B cell (primary cell): ENCODE results near the gene TLR4. TPM values are rescaled to one million over a fixed set of nuclear protein-coding genes. Genes with fewer than 3 reads are reported as not detected.

Source experiments
- ATAC-seq: fragments of 200-7000 bp; cut with Tn5 transposase; one replicate; pipeline ENCODE4 v1.10.0; 2021; ENCODE audit warnings: low read depth, mild to moderate bottlenecking, moderate number of reproducible peaks, moderate library complexity
- CTCF ChIA-PET: fragments of 350-600 bp; sonication (Branson Sonifier 250); formaldehyde crosslinking; loops from one replicate; lab custom pipeline; 2021; ENCODE audit warnings: antibody characterized with exemption, inconsistent platforms; lab: Charles Lee
- POLR2A ChIA-PET: fragments of 350-600 bp; sonication (Branson Sonifier 250); formaldehyde crosslinking; loops from one replicate; lab custom pipeline; 2021; ENCODE audit warnings: antibody characterized with exemption; lab: Charles Lee
- DNase-seq: peaks from one replicate; pipeline ENCODE4 v3.0.0; 2013
- H2AFZ ChIP-seq: 2 replicates; pipeline ENCODE4 v1.6.1; 2012; ENCODE audit warnings: mild to moderate bottlenecking, low read depth, low read length; ENCODE audit not compliant: insufficient read depth, poor library complexity, severe bottlenecking
- H3K27ac ChIP-seq, 2 donors: 1 replicate in 1 of 2; 2 replicates in 1 of 2; pipeline ENCODE4 v1.5.1; 2012 to 2013; ENCODE audit warnings: low read length in 2 of 2, mild to moderate bottlenecking in 2 of 2, moderate library complexity in 1 of 2
- H3K27me3 ChIP-seq, 4 experiments: fragments of 200-600 bp in 1 of 4; sonication (generic) in 1 of 4; replicated peaks in 1 of 4; 1 replicate in 2 of 4; 2 replicates in 2 of 4; pipeline versions ENCODE4 v1.6.1 to v1.7.0; 2013 to 2016; ENCODE audit warnings: low read length in 3 of 4, mild to moderate bottlenecking in 2 of 4, mixed read lengths in 1 of 4, moderate library complexity in 1 of 4; ENCODE audit not compliant: insufficient read depth in 4 of 4, control insufficient read depth in 3 of 4; ENCODE audit errors: control extremely low read depth in 1 of 4
- H3K36me3 ChIP-seq, 2 experiments: replicated peaks in 1 of 2; 1 replicate in 1 of 2; 2 replicates in 1 of 2; pipeline versions ENCODE4 v1.6.1 to v1.7.1; 2013; ENCODE audit warnings: low read length in 1 of 2; ENCODE audit not compliant: insufficient read depth in 2 of 2, control insufficient read depth in 1 of 2; ENCODE audit errors: control extremely low read depth in 1 of 2, extremely low read depth in 1 of 2
- H3K4me1 ChIP-seq, 2 donors: fragments of 200-600 bp in 1 of 2; sonication (generic) in 1 of 2; 1 replicate in 1 of 2; 2 replicates in 1 of 2; pipeline versions ENCODE4 v1.5.1 to v1.6.1; 2013 to 2017; ENCODE audit warnings: low read length in 2 of 2; ENCODE audit not compliant: control insufficient read depth in 2 of 2, insufficient read depth in 2 of 2
- H3K4me2 ChIP-seq: replicated peaks from 2 replicates; pipeline ENCODE3; 2012; ENCODE audit warnings: mild to moderate bottlenecking, low read depth, low read length; ENCODE audit not compliant: poor library complexity, severe bottlenecking
- H3K4me3 ChIP-seq, 5 experiments: fragments of 200-600 bp in 1 of 5; sonication (generic) in 1 of 5; 1 replicate in 3 of 5; 2 replicates in 2 of 5; pipeline versions ENCODE4 v1.5.1 to v1.7.0; 2011 to 2016; ENCODE audit warnings: low read length in 4 of 5, mild to moderate bottlenecking in 4 of 5, low read depth in 2 of 5, control low read depth in 1 of 5, moderate library complexity in 1 of 5; ENCODE audit not compliant: insufficient read depth in 1 of 5; ENCODE audit errors: control extremely low read depth in 1 of 5, extremely low read depth in 1 of 5
- H3K79me2 ChIP-seq: fragments of 200-600 bp; sonication (generic); one replicate; pipeline ENCODE4 v1.6.0; 2016; ENCODE audit warnings: low read length; ENCODE audit not compliant: control insufficient read depth, insufficient read depth
- H3K9ac ChIP-seq: fragments of 200-600 bp; sonication (generic); 2 replicates; pipeline ENCODE4 v1.6.1; 2017; ENCODE audit warnings: mild to moderate bottlenecking, low read length, moderate library complexity
- H3K9me3 ChIP-seq, 3 donors: one replicate each; pipeline versions ENCODE4 v1.6.1 to v1.7.1; 2013; ENCODE audit warnings: low read length in 2 of 3; ENCODE audit not compliant: control insufficient read depth in 2 of 3, insufficient read depth in 1 of 3; ENCODE audit errors: control extremely low read depth in 1 of 3
- H4K20me1 ChIP-seq: 2 replicates; pipeline ENCODE4 v1.6.0; 2012; ENCODE audit warnings: mild to moderate bottlenecking, low read length; ENCODE audit not compliant: insufficient read depth, control insufficient read depth, poor library complexity, severe bottlenecking
- H3K27ac Mint-ChIP-seq: one replicate; pipeline ENCODE4 v1.8.0; 2021; ENCODE audit warnings: mixed read lengths
- H3K27me3 Mint-ChIP-seq: one replicate; pipeline ENCODE4 v1.8.0; 2021; ENCODE audit warnings: mixed read lengths
- H3K4me1 Mint-ChIP-seq: one replicate; pipeline ENCODE4 v1.8.0; 2021; ENCODE audit warnings: mixed read lengths
- H3K4me3 Mint-ChIP-seq: one replicate; pipeline ENCODE4 v1.8.0; 2021; ENCODE audit warnings: mixed read lengths
- H3K9me3 Mint-ChIP-seq: one replicate; pipeline ENCODE4 v1.8.0; 2022; ENCODE audit warnings: mixed read lengths; ENCODE audit not compliant: insufficient read depth
- EZH2 ChIP-seq: IDR thresholded peaks from 2 replicates; pipeline ENCODE4 v1.6.1; 2012; ENCODE audit warnings: borderline replicate concordance, low read depth, mild to moderate bottlenecking, moderate library complexity, low read length; ENCODE audit not compliant: insufficient read depth, poor library complexity, severe bottlenecking
- WGBS: methylation state at CpG from one replicate; pipeline ENCODE4 v1.1.5; 2013; ENCODE audit warnings: missing lambda C conversion rate; ENCODE audit not compliant: insufficient coverage; 5-methylcytosine and 5-hydroxymethylcytosine counted together
- intact Hi-C: fragments of 100-400 bp; cut with micrococcal nuclease; formaldehyde crosslinking; loops from one replicate; pipeline ENCODE4 v1.10.0; 2022
- polyA plus RNA-seq: library from polyadenylated mRNA; depleted of rRNA; stranded (reverse); fragments of >200 nt; gene quantifications from 2 replicates; pipeline ENCODE4 v1.2.3, GENCODE V29; 2012
- total RNA-seq, 2 donors: library from RNA; stranded (reverse); fragments of 120-200 nt in 1 of 2; gene quantifications; 1 replicate in 1 of 2; 2 replicates in 1 of 2; pipeline versions ENCODE4 v1.2.3 to v1.2.4, GENCODE V29; 2013 to 2022
- TF ChIP-seq, protein P1 (sequence below): fragments of 200-600 bp; IDR thresholded peaks from one replicate; pipeline ENCODE4 v1.8.0; 2022; ENCODE audit warnings: antibody characterized with exemption, mild to moderate bottlenecking

Gene TLR4
- total and polyA plus RNA-seq, 2 donors (not counting 1 experiment from before 2014, with no cell fraction given): 0.51 to 3.7 TPM

DNA sequence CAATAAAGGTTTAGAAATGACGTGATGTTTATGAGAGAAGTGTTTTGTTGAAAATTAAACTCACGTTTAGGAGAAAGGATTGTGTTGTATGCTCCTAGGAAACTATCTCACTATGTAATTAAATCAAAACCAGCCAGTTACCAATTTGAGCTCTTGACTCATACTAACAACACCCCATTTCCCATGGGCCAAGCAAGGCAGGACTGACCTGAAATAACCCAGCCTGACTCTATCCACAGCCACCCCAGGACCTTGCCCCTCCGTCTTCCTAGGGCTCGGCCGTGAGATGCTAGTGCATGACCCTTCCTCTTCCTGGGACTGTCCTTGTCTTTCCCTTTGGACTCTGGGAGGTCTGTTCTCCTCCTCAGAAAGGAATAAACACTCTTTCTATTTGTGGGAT lies 16.4 kb downstream of the TLR4 start:
- WGBS: 87% methylated on average over 3 of the region's 5 CpGs
- H3K27me3 ChIP-seq: peaks cover 0 to 12% (median 9%) of the 10 kb centered on the region in 4 experiments
- peaks cover 21 to 26% of the 10 kb centered on the region in 2 donors for H3K4me1 ChIP-seq
- Mint-ChIP-seq H3K27me3 (peaks cover 7% of the 10 kb centered on the region), H3K27ac (no peak overlapping the region), H3K4me3 (no peak overlapping the region), H3K9me3 (no peaks in the 10 kb centered on the region), H3K4me1 (peaks cover 35% of the 10 kb centered on the region)
- no peak for TF ChIP-seq EZH2
- TF ChIP-seq, protein P1, sequence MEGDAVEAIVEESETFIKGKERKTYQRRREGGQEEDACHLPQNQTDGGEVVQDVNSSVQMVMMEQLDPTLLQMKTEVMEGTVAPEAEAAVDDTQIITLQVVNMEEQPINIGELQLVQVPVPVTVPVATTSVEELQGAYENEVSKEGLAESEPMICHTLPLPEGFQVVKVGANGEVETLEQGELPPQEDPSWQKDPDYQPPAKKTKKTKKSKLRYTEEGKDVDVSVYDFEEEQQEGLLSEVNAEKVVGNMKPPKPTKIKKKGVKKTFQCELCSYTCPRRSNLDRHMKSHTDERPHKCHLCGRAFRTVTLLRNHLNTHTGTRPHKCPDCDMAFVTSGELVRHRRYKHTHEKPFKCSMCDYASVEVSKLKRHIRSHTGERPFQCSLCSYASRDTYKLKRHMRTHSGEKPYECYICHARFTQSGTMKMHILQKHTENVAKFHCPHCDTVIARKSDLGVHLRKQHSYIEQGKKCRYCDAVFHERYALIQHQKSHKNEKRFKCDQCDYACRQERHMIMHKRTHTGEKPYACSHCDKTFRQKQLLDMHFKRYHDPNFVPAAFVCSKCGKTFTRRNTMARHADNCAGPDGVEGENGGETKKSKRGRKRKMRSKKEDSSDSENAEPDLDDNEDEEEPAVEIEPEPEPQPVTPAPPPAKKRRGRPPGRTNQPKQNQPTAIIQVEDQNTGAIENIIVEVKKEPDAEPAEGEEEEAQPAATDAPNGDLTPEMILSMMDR: no peak
- no peak overlapping the region for H2AFZ ChIP-seq
- no peaks in the 10 kb centered on the region for H3K9me3 ChIP-seq
- no peaks in the 10 kb centered on the region for H3K36me3 ChIP-seq
- no peak overlapping the region for H3K27ac ChIP-seq
- no peak overlapping the region for H3K4me3 ChIP-seq
- H3K9ac ChIP-seq: no peak overlapping the region
- ATAC-seq (no peak), DNase-seq (no peak)
- H3K4me2 ChIP-seq: no peak overlapping the region
- H3K79me2 ChIP-seq: no peaks in the 10 kb centered on the region
- intact Hi-C loops: no loop called here
- CTCF ChIA-PET: no interaction called here
- POLR2A ChIA-PET: no interaction called here
- H4K20me1 ChIP-seq: no peaks in the 10 kb centered on the region

DNA sequence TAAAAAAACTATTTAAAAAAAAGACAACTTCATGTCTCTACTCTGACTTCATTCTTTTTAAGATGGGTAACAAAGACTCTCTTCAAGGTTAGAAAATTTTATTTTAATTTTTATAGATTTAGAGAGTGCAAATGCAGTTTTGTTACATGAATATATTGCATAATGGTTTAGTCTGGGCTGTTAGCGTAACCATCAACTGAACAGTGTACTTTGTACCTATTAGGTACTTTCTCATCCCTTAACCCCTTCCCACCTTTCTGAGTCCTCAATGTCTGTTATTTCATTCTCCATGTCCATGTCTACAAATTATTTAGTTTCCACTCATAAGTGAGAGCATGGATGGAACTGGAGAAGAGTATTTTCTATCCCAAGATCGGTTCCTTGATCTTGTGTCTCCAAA lies 16.8 kb downstream of the TLR4 start:
- ATAC-seq: no peak
- no peak overlapping the region for H3K4me3 Mint-ChIP-seq
- ChIA-PET POLR2A (no interaction called here), CTCF (no interaction called here)
- H3K9me3 Mint-ChIP-seq: no peaks in the 10 kb centered on the region
- Histone ChIP-seq H3K4me1 (peaks cover 21 to 26% of the 10 kb centered on the region in 2 donors), H4K20me1 (no peaks in the 10 kb centered on the region), H3K4me2 (no peak overlapping the region), H3K36me3 (no peaks in the 10 kb centered on the region), H2AFZ (no peak overlapping the region), H3K9ac (no peak overlapping the region), H3K4me3 (no peak overlapping the region), H3K27ac (no peak overlapping the region), H3K27me3 (peaks cover 0 to 12% (median 9%) of the 10 kb centered on the region in 4 experiments), H3K79me2 (no peaks in the 10 kb centered on the region), H3K9me3 (no peaks in the 10 kb centered on the region)
- H3K27me3 Mint-ChIP-seq: peaks cover 9% of the 10 kb centered on the region
- TF ChIP-seq, protein P1: no peak
- TF ChIP-seq EZH2: no peak
- no CpG with 5 or more reads among the region's 2 CpGs for WGBS
- H3K27ac Mint-ChIP-seq: no peak overlapping the region
- no peak for DNase-seq
- peaks cover 35% of the 10 kb centered on the region for H3K4me1 Mint-ChIP-seq
- intact Hi-C loops: no loop called here
